HepG2 (cell line): Measurements from ENCODE around the gene PTPMT1. TPM values are rescaled to one million over a fixed set of nuclear protein-coding genes. Genes with fewer than 3 reads are reported as not detected.

Experiments used
- CBFB ChIP-seq: sonication (generic); formaldehyde crosslinking; IDR thresholded peaks from 2 replicates; pipeline ENCODE4 v1.4.0; 2020; ENCODE audit warnings: missing genetic modification reagents
- DMTF1 ChIP-seq: sonication (generic); formaldehyde crosslinking; IDR thresholded peaks from 2 replicates; pipeline ENCODE4 v1.4.0; 2020; ENCODE audit warnings: mild to moderate bottlenecking, missing genetic modification reagents
- GTF3A ChIP-seq: sonication (generic); formaldehyde crosslinking; conservative IDR thresholded peaks from 2 replicates; pipeline ENCODE4 v1.4.0; 2020; ENCODE audit warnings: mild to moderate bottlenecking, missing genetic modification reagents
- JDP2 ChIP-seq: sonication (generic); formaldehyde crosslinking; IDR thresholded peaks from 2 replicates; pipeline ENCODE4 v1.8.1; 2022; ENCODE audit warnings: missing genetic modification reagents, borderline replicate concordance
- KMT2B ChIP-seq: IDR thresholded peaks from 2 replicates; pipeline ENCODE4 v1.6.1; 2016; ENCODE audit warnings: missing genetic modification reagents, missing compliant biosample characterization
- MED1 ChIP-seq: sonication (generic); formaldehyde crosslinking; IDR thresholded peaks from 2 replicates; pipeline ENCODE4 v1.4.0; 2020; ENCODE audit warnings: missing genetic modification reagents
- MXD4 ChIP-seq: IDR thresholded peaks from 2 replicates; pipeline ENCODE4 v1.6.1; 2016; ENCODE audit warnings: mild to moderate bottlenecking, missing biosample characterization, missing genetic modification reagents
- NR2C2 ChIP-seq: sonication (generic); formaldehyde crosslinking; IDR thresholded peaks from 2 replicates; pipeline ENCODE4 v1.4.0; 2020; ENCODE audit warnings: missing genetic modification reagents, mild to moderate bottlenecking, moderate library complexity, borderline replicate concordance
- PHF8 ChIP-seq: sonication (generic); formaldehyde crosslinking; IDR thresholded peaks from 2 replicates; pipeline ENCODE4 v1.5.0; 2020; ENCODE audit warnings: missing genetic modification reagents
- PRDM15 ChIP-seq: sonication (generic); formaldehyde crosslinking; IDR thresholded peaks from 2 replicates; pipeline ENCODE4 v1.4.0; 2020; ENCODE audit warnings: missing genetic modification reagents
- ZBTB7B ChIP-seq: sonication (generic); formaldehyde crosslinking; IDR thresholded peaks from 2 replicates; pipeline ENCODE4 v1.4.0; 2020; ENCODE audit warnings: missing genetic modification reagents
- ZFX ChIP-seq: sonication (generic); formaldehyde crosslinking; IDR thresholded peaks from 2 replicates; pipeline ENCODE4 v1.4.0; 2020; ENCODE audit warnings: mild to moderate bottlenecking, low read depth, missing genetic modification reagents, moderate library complexity
- ZHX1 ChIP-seq: sonication (generic); formaldehyde crosslinking; IDR thresholded peaks from 2 replicates; pipeline ENCODE4 v1.8.1; 2022; ENCODE audit warnings: low read depth, mild to moderate bottlenecking, missing genetic modification reagents
- ZNF383 ChIP-seq: sonication (generic); formaldehyde crosslinking; IDR thresholded peaks from 2 replicates; pipeline ENCODE4 v1.4.0; 2020; ENCODE audit warnings: missing genetic modification reagents, mild to moderate bottlenecking, borderline replicate concordance
- ZNF878 ChIP-seq: sonication (generic); formaldehyde crosslinking; IDR thresholded peaks from 2 replicates; pipeline ENCODE4 v1.8.1; 2023; ENCODE audit warnings: mild to moderate bottlenecking, missing genetic modification reagents, moderate library complexity
- ZSCAN30 ChIP-seq: sonication (generic); formaldehyde crosslinking; IDR thresholded peaks from 2 replicates; pipeline ENCODE4 v1.5.0; 2020; ENCODE audit warnings: mild to moderate bottlenecking, missing genetic modification reagents
- polyA plus RNA-seq, 8 experiments: library from polyadenylated mRNA; depleted of rRNA in 3 of 8; stranded (reverse) in 7 of 8; unstranded in 1 of 8; fragments of >200 nt; fragmentation: Illumina TruSeq in 4 of 8; extraction: Trizol in 4 of 8; gene quantifications; 2 replicates each; pipeline versions ENCODE4 v1.2.1 to v1.2.3, GENCODE V29; 2011 to 2016; ENCODE audit warnings: low read depth in 4 of 8, missing spikeins in 1 of 8, mixed read lengths in 1 of 8; ENCODE audit not compliant: insufficient read depth in 1 of 8
- total RNA-seq, 5 experiments: library from RNA; depleted of rRNA; stranded (reverse); fragments of >200 nt; fragmentation: Illumina TruSeq; extraction: Trizol; gene quantifications; 2 replicates each; pipeline ENCODE4 v1.2.3, GENCODE V29; 2016; ENCODE audit warnings: low read depth in 1 of 5
- TF ChIP-seq, protein P1 (sequence below): IDR thresholded peaks from 2 replicates; pipeline ENCODE4 v1.6.1; 2016; ENCODE audit warnings: missing compliant biosample characterization, missing genetic modification reagents, borderline replicate concordance
- TF ChIP-seq, protein P2 (sequence below): IDR thresholded peaks from 2 replicates; pipeline ENCODE4 v1.6.1; 2012; ENCODE audit warnings: low read depth, low read length, improper control_type of control experiment

PTPMT1 gene
- total and polyA plus RNA-seq, 2 of the 13 experiments (the other 11 are each of a cell fraction or from before 2014, with no cell fraction given) = 55.6 to 129 TPM

- TF ChIP-seq DMTF1 (no peak), PHF8 (peak; percentile 19; the same call in 1 of the 2 replicates), ZSCAN30 (CRISPR knock-in tag) (no peak), ZFX (CRISPR knock-in tag) (peak; percentile 33; the same call in 1 of the 2 replicates), ZNF878 (no peak), KMT2B (CRISPR knock-in tag) (no peak), MXD4 (CRISPR knock-in tag) (no peak), ZNF383 (CRISPR knock-in tag) (no peak), PRDM15 (CRISPR knock-in tag) (no peak), CBFB (CRISPR knock-in tag) (no peak), MED1 (CRISPR knock-in tag) (no peak), NR2C2 (no peak), GTF3A (no peak), JDP2 (CRISPR knock-in tag) (no peak), ZBTB7B (CRISPR knock-in tag) (no peak), ZHX1 (CRISPR knock-in tag) (no peak)
- TF ChIP-seq, protein P1, sequence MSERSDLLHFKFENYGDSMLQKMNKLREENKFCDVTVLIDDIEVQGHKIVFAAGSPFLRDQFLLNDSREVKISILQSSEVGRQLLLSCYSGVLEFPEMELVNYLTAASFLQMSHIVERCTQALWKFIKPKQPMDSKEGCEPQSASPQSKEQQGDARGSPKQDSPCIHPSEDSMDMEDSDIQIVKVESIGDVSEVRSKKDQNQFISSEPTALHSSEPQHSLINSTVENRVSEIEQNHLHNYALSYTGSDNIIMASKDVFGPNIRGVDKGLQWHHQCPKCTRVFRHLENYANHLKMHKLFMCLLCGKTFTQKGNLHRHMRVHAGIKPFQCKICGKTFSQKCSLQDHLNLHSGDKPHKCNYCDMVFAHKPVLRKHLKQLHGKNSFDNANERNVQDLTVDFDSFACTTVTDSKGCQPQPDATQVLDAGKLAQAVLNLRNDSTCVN = no peak
- TF ChIP-seq, protein P2, sequence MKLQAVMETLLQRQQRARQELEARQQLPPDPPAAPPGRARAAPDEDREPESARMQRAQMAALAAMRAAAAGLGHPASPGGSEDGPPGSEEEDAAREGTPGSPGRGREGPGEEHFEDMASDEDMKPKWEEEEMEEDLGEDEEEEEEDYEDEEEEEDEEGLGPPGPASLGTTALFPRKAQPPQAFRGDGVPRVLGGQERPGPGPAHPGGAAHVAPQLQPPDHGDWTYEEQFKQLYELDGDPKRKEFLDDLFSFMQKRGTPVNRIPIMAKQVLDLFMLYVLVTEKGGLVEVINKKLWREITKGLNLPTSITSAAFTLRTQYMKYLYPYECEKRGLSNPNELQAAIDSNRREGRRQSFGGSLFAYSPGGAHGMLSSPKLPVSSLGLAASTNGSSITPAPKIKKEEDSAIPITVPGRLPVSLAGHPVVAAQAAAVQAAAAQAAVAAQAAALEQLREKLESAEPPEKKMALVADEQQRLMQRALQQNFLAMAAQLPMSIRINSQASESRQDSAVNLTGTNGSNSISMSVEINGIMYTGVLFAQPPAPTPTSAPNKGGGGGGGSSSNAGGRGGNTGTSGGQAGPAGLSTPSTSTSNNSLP = no peak
Observed at GRCh38 chr11:47591764-47592163, 26.4 kb downstream of the PTPMT1 start (continued).
